ENCODE measurements around the gene P2RX6.

Gene P2RX6

GRCh38 chr22:21020802-21021429, 6.0 kb downstream of the P2RX6 start:
- H3K27ac ChIP-seq = no peak overlapping the region

GRCh38 chr22:21022507-21022906, 7.5 kb downstream of the P2RX6 start:
- no peak overlapping the region for H3K27ac ChIP-seq
- no peak for TF ChIP-seq ZFX (IDR thresholded peaks at IDR 0.05; ENCODE audit: borderline replicate concordance)
- no peak for TF ChIP-seq CTCF (IDR thresholded peaks at IDR 0.05)

More at GRCh38 chr22:21020802-21021429, 6.0 kb downstream of the P2RX6 start:
- TF ChIP-seq ZFX (IDR thresholded peaks at IDR 0.05; ENCODE audit: borderline replicate concordance) (no peak), CTCF (IDR thresholded peaks at IDR 0.05) (peak; percentile 52)

- H3K27ac ChIP-seq = no peak overlapping the region
- TF ChIP-seq ZFX (IDR thresholded peaks at IDR 0.05; ENCODE audit: borderline replicate concordance) (no peak), CTCF (IDR thresholded peaks at IDR 0.05) (no peak)
Observed at GRCh38 chr22:21022955-21023614, 8.1 kb downstream of the P2RX6 start.

GRCh38 chr22:21025266-21025665, 10.3 kb downstream of the P2RX6 start:
- no peak for TF ChIP-seq CTCF (IDR thresholded peaks at IDR 0.05)
- TF ChIP-seq ZFX (IDR thresholded peaks at IDR 0.05; ENCODE audit: borderline replicate concordance) = no peak
- no peak overlapping the region for H3K27ac ChIP-seq

- no peak overlapping the region for H3K27ac ChIP-seq
Observed at GRCh38 chr22:21025763-21026755, 11.1 kb downstream of the P2RX6 start.

More at GRCh38 chr22:21025763-21026755, 11.1 kb downstream of the P2RX6 start:
- TF ChIP-seq CTCF (IDR thresholded peaks at IDR 0.05) = no peak
- no peak for TF ChIP-seq ZFX (IDR thresholded peaks at IDR 0.05; ENCODE audit: borderline replicate concordance)
